WTC11 (cell line): ENCODE measurements around the gene FAM193A. TPM values are rescaled to one million over a fixed set of nuclear protein-coding genes. Genes with fewer than 3 reads are reported as not detected.

ENCODE experiments used
- ATAC-seq: fragments of 200-7000 bp; cut with Tn5 transposase; 2 replicates; pipeline ENCODE4 v1.10.0; 2021; ENCODE audit warnings: mild to moderate bottlenecking, moderate library complexity
- CTCF ChIA-PET: fragments of 300-600 bp; sonication (Branson Sonifier 250); formaldehyde crosslinking; loops from one replicate; lab custom pipeline; 2021; ENCODE audit warnings: antibody characterized with exemption; lab: Charles Lee
- POLR2A ChIA-PET: fragments of 350-600 bp; sonication (Branson Sonifier 250); formaldehyde crosslinking; loops from one replicate; lab custom pipeline; 2021; ENCODE audit warnings: antibody characterized with exemption; lab: Charles Lee
- DNase-seq: peaks from one replicate; pipeline ENCODE4 v3.0.0; 2021; ENCODE audit warnings: low spot score
- H3K27ac Mint-ChIP-seq: 2 replicates; pipeline ENCODE4 v1.8.0; 2021; ENCODE audit warnings: mixed read lengths
- H3K27me3 Mint-ChIP-seq: 2 replicates; pipeline ENCODE4 v1.8.0; 2021; ENCODE audit warnings: low read depth, mild to moderate bottlenecking, moderate library complexity, mixed read lengths
- H3K36me3 Mint-ChIP-seq: 2 replicates; pipeline ENCODE4 v1.8.0; 2021; ENCODE audit warnings: mixed read lengths
- H3K4me1 Mint-ChIP-seq: 2 replicates; pipeline ENCODE4 v1.8.0; 2022; ENCODE audit warnings: mixed read lengths
- H3K4me3 Mint-ChIP-seq: 2 replicates; pipeline ENCODE4 v1.8.0; 2021; ENCODE audit warnings: mild to moderate bottlenecking, moderate library complexity, mixed read lengths
- H3K9me3 Mint-ChIP-seq: 2 replicates; pipeline ENCODE4 v1.8.0; 2021; ENCODE audit warnings: mixed read lengths
- ATF1 ChIP-seq: sonication (generic); formaldehyde crosslinking; IDR thresholded peaks from 2 replicates; pipeline ENCODE4 v1.8.1; 2023; ENCODE audit warnings: mild to moderate bottlenecking, moderate library complexity, missing genetic modification reagents
- CREB1 ChIP-seq: sonication (generic); formaldehyde crosslinking; IDR thresholded peaks from 2 replicates; pipeline ENCODE4 v1.8.0; 2023; ENCODE audit warnings: mild to moderate bottlenecking, missing genetic modification reagents
- ESRRA ChIP-seq: sonication (generic); formaldehyde crosslinking; IDR thresholded peaks from 2 replicates; pipeline ENCODE4 v1.8.1; 2022; ENCODE audit warnings: mild to moderate bottlenecking, missing genetic modification reagents, borderline replicate concordance
- FOXJ3 ChIP-seq: sonication (generic); formaldehyde crosslinking; IDR thresholded peaks from 2 replicates; pipeline ENCODE4 v1.9.0; 2021; ENCODE audit warnings: missing genetic modification reagents, mild to moderate bottlenecking, borderline replicate concordance
- FOXK1 ChIP-seq: sonication (generic); formaldehyde crosslinking; IDR thresholded peaks from 2 replicates; pipeline ENCODE4 v1.8.0; 2022; ENCODE audit warnings: mild to moderate bottlenecking, moderate library complexity, missing genetic modification reagents
- GTF2I ChIP-seq: fragments of 250-450 bp; sonication (Bioruptor Pico); conservative IDR thresholded peaks from 2 replicates; pipeline ENCODE4 v1.4.0; 2021; ENCODE audit warnings: mild to moderate bottlenecking
- MYBL2 ChIP-seq: sonication (generic); formaldehyde crosslinking; IDR thresholded peaks from 2 replicates; pipeline ENCODE4 v1.8.1; 2023; ENCODE audit warnings: mild to moderate bottlenecking, moderate library complexity, missing genetic modification reagents
- NFATC4 ChIP-seq: fragments of 250-450 bp; sonication (Bioruptor Pico); IDR thresholded peaks from 2 replicates; pipeline ENCODE4 v1.9.0; 2021; ENCODE audit warnings: mild to moderate bottlenecking
- PRRX2 ChIP-seq: fragments of 250-450 bp; sonication (Bioruptor Pico); IDR thresholded peaks from 2 replicates; pipeline ENCODE4 v1.8.0; 2021; ENCODE audit warnings: mild to moderate bottlenecking
- SP1 ChIP-seq: sonication (generic); formaldehyde crosslinking; conservative IDR thresholded peaks from 2 replicates; pipeline ENCODE4 v1.8.1; 2022; ENCODE audit warnings: missing genetic modification reagents
- TCF7 ChIP-seq: sonication (generic); formaldehyde crosslinking; IDR thresholded peaks from 2 replicates; pipeline ENCODE4 v1.8.0; 2022; ENCODE audit warnings: mild to moderate bottlenecking, low read depth, missing genetic modification reagents, moderate library complexity
- TEAD1 ChIP-seq: sonication (generic); formaldehyde crosslinking; IDR thresholded peaks from 2 replicates; pipeline ENCODE4 v1.8.0; 2022; ENCODE audit warnings: mild to moderate bottlenecking, missing genetic modification reagents
- ZNF219 ChIP-seq: sonication (generic); formaldehyde crosslinking; IDR thresholded peaks from 2 replicates; pipeline ENCODE4 v1.8.0; 2023; ENCODE audit warnings: missing genetic modification reagents, mild to moderate bottlenecking, borderline replicate concordance
- ZNF232 ChIP-seq: sonication (generic); formaldehyde crosslinking; IDR thresholded peaks from 2 replicates; pipeline ENCODE4 v1.8.0; 2022; ENCODE audit warnings: mild to moderate bottlenecking, missing genetic modification reagents
- ZNF317 ChIP-seq: sonication (generic); formaldehyde crosslinking; IDR thresholded peaks from 2 replicates; pipeline ENCODE4 v1.8.1; 2023; ENCODE audit warnings: low read depth, mild to moderate bottlenecking, moderate library complexity, missing genetic modification reagents, borderline replicate concordance
- ZNF416 ChIP-seq: fragments of 250-450 bp; sonication (Bioruptor Pico); IDR thresholded peaks from 2 replicates; pipeline ENCODE4 v1.9.0; 2021; ENCODE audit warnings: mild to moderate bottlenecking, inconsistent platforms
- total RNA-seq: library from RNA; stranded (reverse); gene quantifications from 3 replicates; pipeline ENCODE4 v1.2.3, GENCODE V29; 2021
- TF ChIP-seq, protein P1 (sequence below): sonication (generic); formaldehyde crosslinking; IDR thresholded peaks from 2 replicates; pipeline ENCODE4 v1.8.0; 2023; ENCODE audit warnings: missing genetic modification reagents
- TF ChIP-seq, protein P2 (sequence below): sonication (generic); formaldehyde crosslinking; IDR thresholded peaks from 2 replicates; pipeline ENCODE4 v1.8.0; 2023; ENCODE audit warnings: mild to moderate bottlenecking, missing genetic modification reagents
- TF ChIP-seq, protein P3 (sequence below): sonication (generic); formaldehyde crosslinking; IDR thresholded peaks from 2 replicates; pipeline ENCODE4 v1.8.0; 2022; ENCODE audit warnings: mild to moderate bottlenecking, missing genetic modification reagents
- TF ChIP-seq, protein P4 (sequence below): sonication (generic); formaldehyde crosslinking; IDR thresholded peaks from 2 replicates; pipeline ENCODE4 v1.8.0; 2022; ENCODE audit warnings: missing genetic modification reagents
- TF ChIP-seq, protein P5 (sequence below): sonication (generic); formaldehyde crosslinking; IDR thresholded peaks from 2 replicates; pipeline ENCODE4 v1.8.0; 2022; ENCODE audit warnings: mild to moderate bottlenecking, missing genetic modification reagents
- TF ChIP-seq, protein P6 (sequence below): fragments of 200-600 bp; IDR thresholded peaks from 2 replicates; pipeline ENCODE4 v1.8.0; 2022; ENCODE audit warnings: antibody characterized with exemption
- TF ChIP-seq, protein P7 (sequence below): fragments of 250-450 bp; sonication (Bioruptor Pico); IDR thresholded peaks from 2 replicates; pipeline ENCODE4 v1.8.0; 2021; ENCODE audit warnings: mild to moderate bottlenecking
- TF ChIP-seq, protein P8 (sequence below): fragments of 250-450 bp; sonication (Bioruptor Pico); IDR thresholded peaks from 2 replicates; pipeline ENCODE4 v1.9.0; 2021; ENCODE audit warnings: moderate library complexity, mild to moderate bottlenecking, inconsistent platforms, borderline replicate concordance

Gene FAM193A
- total RNA-seq, 1 experiment from 2014 or later, result 28.1 TPM

DNA sequence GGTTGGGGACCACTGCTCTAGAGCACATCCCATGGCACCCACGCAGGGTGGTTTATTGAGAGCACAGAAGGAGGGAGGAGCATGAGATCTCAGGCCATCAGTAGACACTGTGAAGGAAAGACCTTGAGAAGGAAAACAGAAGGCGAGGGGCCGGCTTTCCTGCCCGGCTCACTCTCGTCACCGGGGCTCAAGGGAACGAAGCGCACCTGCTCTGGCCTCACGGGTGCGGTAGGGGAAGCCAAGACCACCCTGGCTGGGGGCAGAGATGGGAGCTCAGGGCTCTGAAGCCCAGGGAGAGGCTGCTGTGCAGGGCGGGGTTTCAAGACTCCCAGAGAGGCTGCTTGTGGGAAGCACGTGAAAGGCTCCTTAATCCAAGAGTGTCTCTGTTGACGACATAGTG, 113.8 kb downstream of the FAM193A start (continued):
- no peak for TF ChIP-seq FOXK1
- TF ChIP-seq TCF7 (CRISPR knock-in tag), result no peak
- TF ChIP-seq ZNF219 (CRISPR knock-in tag), result no peak
- TF ChIP-seq SP1 (CRISPR knock-in tag), result no peak
- no peak for TF ChIP-seq NFATC4
- no peak for TF ChIP-seq TEAD1
- TF ChIP-seq, protein P1, sequence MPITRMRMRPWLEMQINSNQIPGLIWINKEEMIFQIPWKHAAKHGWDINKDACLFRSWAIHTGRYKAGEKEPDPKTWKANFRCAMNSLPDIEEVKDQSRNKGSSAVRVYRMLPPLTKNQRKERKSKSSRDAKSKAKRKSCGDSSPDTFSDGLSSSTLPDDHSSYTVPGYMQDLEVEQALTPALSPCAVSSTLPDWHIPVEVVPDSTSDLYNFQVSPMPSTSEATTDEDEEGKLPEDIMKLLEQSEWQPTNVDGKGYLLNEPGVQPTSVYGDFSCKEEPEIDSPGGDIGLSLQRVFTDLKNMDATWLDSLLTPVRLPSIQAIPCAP (CRISPR knock-in tag), result no peak
- TF ChIP-seq FOXJ3 (CRISPR knock-in tag), result no peak
- TF ChIP-seq, protein P2, sequence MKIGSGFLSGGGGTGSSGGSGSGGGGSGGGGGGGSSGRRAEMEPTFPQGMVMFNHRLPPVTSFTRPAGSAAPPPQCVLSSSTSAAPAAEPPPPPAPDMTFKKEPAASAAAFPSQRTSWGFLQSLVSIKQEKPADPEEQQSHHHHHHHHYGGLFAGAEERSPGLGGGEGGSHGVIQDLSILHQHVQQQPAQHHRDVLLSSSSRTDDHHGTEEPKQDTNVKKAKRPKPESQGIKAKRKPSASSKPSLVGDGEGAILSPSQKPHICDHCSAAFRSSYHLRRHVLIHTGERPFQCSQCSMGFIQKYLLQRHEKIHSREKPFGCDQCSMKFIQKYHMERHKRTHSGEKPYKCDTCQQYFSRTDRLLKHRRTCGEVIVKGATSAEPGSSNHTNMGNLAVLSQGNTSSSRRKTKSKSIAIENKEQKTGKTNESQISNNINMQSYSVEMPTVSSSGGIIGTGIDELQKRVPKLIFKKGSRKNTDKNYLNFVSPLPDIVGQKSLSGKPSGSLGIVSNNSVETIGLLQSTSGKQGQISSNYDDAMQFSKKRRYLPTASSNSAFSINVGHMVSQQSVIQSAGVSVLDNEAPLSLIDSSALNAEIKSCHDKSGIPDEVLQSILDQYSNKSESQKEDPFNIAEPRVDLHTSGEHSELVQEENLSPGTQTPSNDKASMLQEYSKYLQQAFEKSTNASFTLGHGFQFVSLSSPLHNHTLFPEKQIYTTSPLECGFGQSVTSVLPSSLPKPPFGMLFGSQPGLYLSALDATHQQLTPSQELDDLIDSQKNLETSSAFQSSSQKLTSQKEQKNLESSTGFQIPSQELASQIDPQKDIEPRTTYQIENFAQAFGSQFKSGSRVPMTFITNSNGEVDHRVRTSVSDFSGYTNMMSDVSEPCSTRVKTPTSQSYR (CRISPR knock-in tag), result no peak
- TF ChIP-seq ZNF416 (CRISPR knock-in tag), result no peak

DNA sequence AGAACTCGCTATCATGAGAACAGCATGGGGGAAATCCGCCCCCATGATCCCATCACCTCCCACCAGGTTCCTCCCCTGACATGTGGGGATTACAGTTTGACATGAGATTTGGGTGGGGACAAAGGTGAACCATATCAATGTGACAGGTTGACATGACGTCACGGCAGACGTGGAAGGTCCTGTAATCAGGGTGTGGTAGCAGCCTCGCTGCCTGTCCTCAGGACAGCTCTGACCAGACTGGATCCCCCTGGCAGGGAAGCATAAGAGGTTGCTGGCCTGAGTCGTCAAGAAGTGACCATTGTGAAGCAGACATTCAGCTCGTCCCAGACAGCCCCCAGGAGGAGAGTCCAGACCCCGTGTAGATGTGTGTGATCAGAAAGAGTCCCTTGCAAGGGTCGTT, 115.1 kb downstream of the FAM193A start:
- Mint-ChIP-seq H3K36me3 (peaks cover 51% of the 10 kb centered on the region), H3K27ac (peak overlapping the region; percentile 73), H3K4me1 (no peaks in the 10 kb centered on the region), H3K27me3 (no peaks in the 10 kb centered on the region), H3K9me3 (peaks cover 7% of the 10 kb centered on the region), H3K4me3 (no peak overlapping the region)
- ChIA-PET POLR2A (no interaction called here), CTCF (no interaction called here)
- no peak for TF ChIP-seq CREB1 (CRISPR knock-in tag)
- TF ChIP-seq GTF2I (CRISPR knock-in tag), result no peak
- TF ChIP-seq, protein P3, sequence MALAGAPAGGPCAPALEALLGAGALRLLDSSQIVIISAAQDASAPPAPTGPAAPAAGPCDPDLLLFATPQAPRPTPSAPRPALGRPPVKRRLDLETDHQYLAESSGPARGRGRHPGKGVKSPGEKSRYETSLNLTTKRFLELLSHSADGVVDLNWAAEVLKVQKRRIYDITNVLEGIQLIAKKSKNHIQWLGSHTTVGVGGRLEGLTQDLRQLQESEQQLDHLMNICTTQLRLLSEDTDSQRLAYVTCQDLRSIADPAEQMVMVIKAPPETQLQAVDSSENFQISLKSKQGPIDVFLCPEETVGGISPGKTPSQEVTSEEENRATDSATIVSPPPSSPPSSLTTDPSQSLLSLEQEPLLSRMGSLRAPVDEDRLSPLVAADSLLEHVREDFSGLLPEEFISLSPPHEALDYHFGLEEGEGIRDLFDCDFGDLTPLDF (CRISPR knock-in tag), result no peak
- TF ChIP-seq ZNF317 (CRISPR knock-in tag), result no peak
- no peak for TF ChIP-seq MYBL2 (CRISPR knock-in tag)
- TF ChIP-seq, protein P4, sequence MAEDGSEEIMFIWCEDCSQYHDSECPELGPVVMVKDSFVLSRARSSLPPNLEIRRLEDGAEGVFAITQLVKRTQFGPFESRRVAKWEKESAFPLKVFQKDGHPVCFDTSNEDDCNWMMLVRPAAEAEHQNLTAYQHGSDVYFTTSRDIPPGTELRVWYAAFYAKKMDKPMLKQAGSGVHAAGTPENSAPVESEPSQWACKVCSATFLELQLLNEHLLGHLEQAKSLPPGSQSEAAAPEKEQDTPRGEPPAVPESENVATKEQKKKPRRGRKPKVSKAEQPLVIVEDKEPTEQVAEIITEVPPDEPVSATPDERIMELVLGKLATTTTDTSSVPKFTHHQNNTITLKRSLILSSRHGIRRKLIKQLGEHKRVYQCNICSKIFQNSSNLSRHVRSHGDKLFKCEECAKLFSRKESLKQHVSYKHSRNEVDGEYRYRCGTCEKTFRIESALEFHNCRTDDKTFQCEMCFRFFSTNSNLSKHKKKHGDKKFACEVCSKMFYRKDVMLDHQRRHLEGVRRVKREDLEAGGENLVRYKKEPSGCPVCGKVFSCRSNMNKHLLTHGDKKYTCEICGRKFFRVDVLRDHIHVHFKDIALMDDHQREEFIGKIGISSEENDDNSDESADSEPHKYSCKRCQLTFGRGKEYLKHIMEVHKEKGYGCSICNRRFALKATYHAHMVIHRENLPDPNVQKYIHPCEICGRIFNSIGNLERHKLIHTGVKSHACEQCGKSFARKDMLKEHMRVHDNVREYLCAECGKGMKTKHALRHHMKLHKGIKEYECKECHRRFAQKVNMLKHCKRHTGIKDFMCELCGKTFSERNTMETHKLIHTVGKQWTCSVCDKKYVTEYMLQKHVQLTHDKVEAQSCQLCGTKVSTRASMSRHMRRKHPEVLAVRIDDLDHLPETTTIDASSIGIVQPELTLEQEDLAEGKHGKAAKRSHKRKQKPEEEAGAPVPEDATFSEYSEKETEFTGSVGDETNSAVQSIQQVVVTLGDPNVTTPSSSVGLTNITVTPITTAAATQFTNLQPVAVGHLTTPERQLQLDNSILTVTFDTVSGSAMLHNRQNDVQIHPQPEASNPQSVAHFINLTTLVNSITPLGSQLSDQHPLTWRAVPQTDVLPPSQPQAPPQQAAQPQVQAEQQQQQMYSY, result no peak
- no peak for TF ChIP-seq ESRRA (CRISPR knock-in tag)
- no peak for ATAC-seq
- no peak for DNase-seq

DNA sequence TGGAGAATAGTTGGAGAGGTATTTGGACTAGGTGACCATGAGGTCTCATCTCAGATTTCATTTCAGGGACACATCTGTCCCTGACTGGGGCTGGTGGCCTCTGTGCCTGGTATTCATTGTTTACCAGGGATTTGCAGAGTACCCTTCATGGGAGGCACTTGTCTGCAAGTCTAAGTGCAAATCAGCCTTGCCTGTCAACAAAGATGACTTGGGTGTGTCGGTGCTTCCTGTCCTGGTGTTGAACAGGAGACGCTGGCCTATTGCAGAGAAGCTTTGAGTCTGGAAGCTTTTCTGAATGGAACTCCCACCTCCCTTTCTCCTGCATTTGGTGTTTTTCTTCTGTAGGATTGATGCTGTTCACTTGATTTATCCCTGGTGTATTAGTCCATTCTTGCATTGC, 115.6 kb downstream of the FAM193A start:
- ChIA-PET CTCF (no interaction called here), POLR2A (no interaction called here)
- Mint-ChIP-seq H3K27me3 (no peaks in the 10 kb centered on the region), H3K36me3 (peaks cover 47% of the 10 kb centered on the region), H3K4me3 (no peak overlapping the region), H3K9me3 (peaks cover 7% of the 10 kb centered on the region), H3K27ac (peak overlapping the region; percentile 73), H3K4me1 (no peaks in the 10 kb centered on the region)
- ATAC-seq (no peak), DNase-seq (no peak)
- TF ChIP-seq ZNF232 (CRISPR knock-in tag), result no peak
- TF ChIP-seq, protein P5, sequence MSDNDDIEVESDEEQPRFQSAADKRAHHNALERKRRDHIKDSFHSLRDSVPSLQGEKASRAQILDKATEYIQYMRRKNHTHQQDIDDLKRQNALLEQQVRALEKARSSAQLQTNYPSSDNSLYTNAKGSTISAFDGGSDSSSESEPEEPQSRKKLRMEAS (CRISPR knock-in tag), result no peak
- no peak for TF ChIP-seq PRRX2
- TF ChIP-seq, protein P6, sequence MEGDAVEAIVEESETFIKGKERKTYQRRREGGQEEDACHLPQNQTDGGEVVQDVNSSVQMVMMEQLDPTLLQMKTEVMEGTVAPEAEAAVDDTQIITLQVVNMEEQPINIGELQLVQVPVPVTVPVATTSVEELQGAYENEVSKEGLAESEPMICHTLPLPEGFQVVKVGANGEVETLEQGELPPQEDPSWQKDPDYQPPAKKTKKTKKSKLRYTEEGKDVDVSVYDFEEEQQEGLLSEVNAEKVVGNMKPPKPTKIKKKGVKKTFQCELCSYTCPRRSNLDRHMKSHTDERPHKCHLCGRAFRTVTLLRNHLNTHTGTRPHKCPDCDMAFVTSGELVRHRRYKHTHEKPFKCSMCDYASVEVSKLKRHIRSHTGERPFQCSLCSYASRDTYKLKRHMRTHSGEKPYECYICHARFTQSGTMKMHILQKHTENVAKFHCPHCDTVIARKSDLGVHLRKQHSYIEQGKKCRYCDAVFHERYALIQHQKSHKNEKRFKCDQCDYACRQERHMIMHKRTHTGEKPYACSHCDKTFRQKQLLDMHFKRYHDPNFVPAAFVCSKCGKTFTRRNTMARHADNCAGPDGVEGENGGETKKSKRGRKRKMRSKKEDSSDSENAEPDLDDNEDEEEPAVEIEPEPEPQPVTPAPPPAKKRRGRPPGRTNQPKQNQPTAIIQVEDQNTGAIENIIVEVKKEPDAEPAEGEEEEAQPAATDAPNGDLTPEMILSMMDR, result no peak
- TF ChIP-seq, protein P7, sequence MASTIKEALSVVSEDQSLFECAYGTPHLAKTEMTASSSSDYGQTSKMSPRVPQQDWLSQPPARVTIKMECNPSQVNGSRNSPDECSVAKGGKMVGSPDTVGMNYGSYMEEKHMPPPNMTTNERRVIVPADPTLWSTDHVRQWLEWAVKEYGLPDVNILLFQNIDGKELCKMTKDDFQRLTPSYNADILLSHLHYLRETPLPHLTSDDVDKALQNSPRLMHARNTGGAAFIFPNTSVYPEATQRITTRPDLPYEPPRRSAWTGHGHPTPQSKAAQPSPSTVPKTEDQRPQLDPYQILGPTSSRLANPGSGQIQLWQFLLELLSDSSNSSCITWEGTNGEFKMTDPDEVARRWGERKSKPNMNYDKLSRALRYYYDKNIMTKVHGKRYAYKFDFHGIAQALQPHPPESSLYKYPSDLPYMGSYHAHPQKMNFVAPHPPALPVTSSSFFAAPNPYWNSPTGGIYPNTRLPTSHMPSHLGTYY (CRISPR knock-in tag), result no peak
- no peak for TF ChIP-seq ATF1 (CRISPR knock-in tag)
- TF ChIP-seq, protein P8, sequence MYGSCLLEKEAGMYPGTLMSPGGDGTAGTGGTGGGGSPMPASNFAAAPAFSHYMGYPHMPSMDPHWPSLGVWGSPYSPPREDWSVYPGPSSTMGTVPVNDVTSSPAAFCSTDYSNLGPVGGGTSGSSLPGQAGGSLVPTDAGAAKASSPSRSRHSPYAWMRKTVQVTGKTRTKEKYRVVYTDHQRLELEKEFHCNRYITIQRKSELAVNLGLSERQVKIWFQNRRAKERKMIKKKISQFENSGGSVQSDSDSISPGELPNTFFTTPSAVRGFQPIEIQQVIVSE, result no peak
